K562 (cell line): Measurements from ENCODE around the gene CRIP3. TPM values are rescaled to one million over a fixed set of nuclear protein-coding genes. Genes with fewer than 3 reads are reported as not detected.

Experiments used
- CBX1 ChIP-seq: sonication (generic); IDR thresholded peaks from 2 replicates; pipeline ENCODE4 v1.6.1; 2016; ENCODE audit warnings: antibody characterized with exemption, low read depth, mild to moderate bottlenecking
- CEBPZ ChIP-seq: fragments of 150-350 bp; IDR thresholded peaks from 2 replicates; pipeline ENCODE4 v1.6.1; 2014; ENCODE audit warnings: low read depth, mild to moderate bottlenecking, low read length, borderline replicate concordance
- CHAMP1 ChIP-seq: fragments of 450-650 bp; IDR thresholded peaks from 2 replicates; pipeline ENCODE4 v1.6.1; 2016; ENCODE audit warnings: mild to moderate bottlenecking
- MEIS2 ChIP-seq: fragments of 450-650 bp; IDR thresholded peaks from 2 replicates; pipeline ENCODE4 v1.6.1; 2014; ENCODE audit warnings: mild to moderate bottlenecking; ENCODE audit not compliant: partially characterized antibody
- PHB2 ChIP-seq: fragments of 450-650 bp; IDR thresholded peaks from 2 replicates; pipeline ENCODE4 v1.6.1; 2017; ENCODE audit warnings: low read depth
- RAD51 ChIP-seq: fragments of 450-650 bp; IDR thresholded peaks from 2 replicates; pipeline ENCODE4 v1.7.1; 2016; ENCODE audit warnings: low read depth, mild to moderate bottlenecking, borderline replicate concordance
- SPI1 ChIP-seq: IDR thresholded peaks from 2 replicates; pipeline ENCODE4 v1.6.1; 2011; ENCODE audit warnings: low read depth, low read length, control low read depth, borderline replicate concordance
- TAF7 ChIP-seq: fragments of 450-650 bp; IDR thresholded peaks from 2 replicates; pipeline ENCODE4 v1.6.1; 2016; ENCODE audit warnings: missing genetic modification characterization, missing compliant biosample characterization
- TCF7 ChIP-seq: sonication (generic); IDR thresholded peaks from 2 replicates; pipeline ENCODE4 v1.6.1; 2016; ENCODE audit warnings: antibody characterized with exemption, borderline replicate concordance
- ZBTB2 ChIP-seq: fragments of 450-650 bp; IDR thresholded peaks from 2 replicates; pipeline ENCODE4 v1.6.1; 2016; ENCODE audit warnings: antibody characterized with exemption
- ZBTB49 ChIP-seq: sonication (generic); formaldehyde crosslinking; IDR thresholded peaks from 2 replicates; pipeline ENCODE4 v1.8.0; 2022; ENCODE audit warnings: missing genetic modification reagents, mild to moderate bottlenecking, borderline replicate concordance
- ZNF518B ChIP-seq: fragments of 250-450 bp; sonication (Bioruptor Pico); IDR thresholded peaks from 2 replicates; pipeline ENCODE4 v1.5.0; 2021; ENCODE audit warnings: mild to moderate bottlenecking, moderate library complexity
- ZNF717 ChIP-seq: fragments of 250-450 bp; sonication (Bioruptor Pico); IDR thresholded peaks from 2 replicates; pipeline ENCODE4 v1.5.0; 2021
- polyA plus RNA-seq, 8 experiments: library from polyadenylated mRNA; depleted of rRNA in 4 of 8; stranded (reverse) in 5 of 8; unstranded in 3 of 8; fragments of >200 nt; fragmentation: Nextera tagmentation in 2 of 8; fragmentation: Illumina TruSeq in 1 of 8; extraction: Ambion mirVana in 2 of 8; extraction: Trizol in 1 of 8; gene quantifications; 2 replicates each; pipeline versions ENCODE4 v1.2.1 to v1.2.3, GENCODE V29; 2011 to 2014; ENCODE audit warnings: inconsistent platforms in 1 of 8, missing spikeins in 1 of 8
- total RNA-seq, 7 experiments: library from RNA; depleted of rRNA in 6 of 7; stranded (reverse); fragments of >200 nt in 6 of 7; fragmentation: Illumina TruSeq in 2 of 7; extraction: Trizol in 2 of 7; gene quantifications; 2 replicates each; pipeline versions ENCODE4 v1.2.1 to v1.2.3, GENCODE V29; 2011 to 2021; ENCODE audit warnings: low replicate concordance in 1 of 7

The CRIP3 gene
- total and polyA plus RNA-seq, 9 of the 15 experiments (the other 6 are each of a cell fraction or from before 2014, with no cell fraction given) = 0.36 to 2.1 (median 0.87) TPM

GRCh38 chr6:43269273-43270007 lies 39.2 kb downstream of the CRIP3 start (continued):
- TF ChIP-seq CEBPZ (no peak), PHB2 (no peak), CHAMP1 (no peak), CBX1 (no peak), ZBTB49 (CRISPR knock-in tag) (no peak), RAD51 (no peak), TAF7 (tag) (no peak), TCF7 (no peak), ZNF518B (no peak), MEIS2 (no peak), ZBTB2 (no peak), ZNF717 (CRISPR knock-in tag) (no peak), SPI1 (no peak)
